PC-9 (cell line): ENCODE results near the gene SRP9. TPM values are rescaled to one million over a fixed set of nuclear protein-coding genes. Genes with fewer than 3 reads are reported as not detected.
"Not testable (repeated sequence)": the region's sequence is repeated elsewhere in the genome, so short reads cannot be mapped to it uniquely, and the experiment has no call there.

Experiments used
- BruUV-seq: library from RNA; stranded (reverse); fragments of 400-500 nt; replicated peaks from 2 replicates; lab custom pipeline; 2021; lab: Mats Ljungman, UMichigan
- CTCF ChIA-PET: fragments of 300-600 bp; sonication (Branson Sonifier 250); formaldehyde crosslinking; loops from one replicate; lab custom pipeline; 2022; ENCODE audit warnings: antibody characterized with exemption; lab: Charles Lee
- POLR2A ChIA-PET: fragments of 300-600 bp; sonication (Branson Sonifier 250); formaldehyde crosslinking; loops from one replicate; lab custom pipeline; 2022; ENCODE audit warnings: antibody characterized with exemption; ENCODE audit not compliant: unreplicated experiment; lab: Charles Lee
- DNase-seq, 2 experiments: peaks; one replicate each; pipeline versions ENCODE4 v3.0.0 to v3.0.0-alpha.2; 2015 to 2022; ENCODE audit warnings: mixed read lengths in 1 of 2
- H2AFZ ChIP-seq: fragments of 200-600 bp; sonication (generic); 2 replicates; pipeline ENCODE4 v1.8.1; 2017; ENCODE audit warnings: antibody characterized with exemption
- H3F3A ChIP-seq: fragments of 200-600 bp; sonication (generic); 2 replicates; pipeline ENCODE4 v1.8.1; 2017; ENCODE audit warnings: antibody characterized with exemption, mild to moderate bottlenecking, low read depth; ENCODE audit not compliant: insufficient read depth
- H3K27ac ChIP-seq: fragments of 200-600 bp; sonication (generic); 2 replicates; pipeline ENCODE4 v1.6.1; 2016; ENCODE audit warnings: mixed run types
- H3K27me3 ChIP-seq: fragments of 200-600 bp; sonication (generic); 2 replicates; pipeline ENCODE4 v1.6.1; 2016; ENCODE audit warnings: low read depth, mixed run types; ENCODE audit not compliant: insufficient read depth
- H3K36me3 ChIP-seq: fragments of 200-600 bp; sonication (generic); 2 replicates; pipeline ENCODE4 v1.6.1; 2016; ENCODE audit warnings: low read depth, mixed run types
- H3K4me1 ChIP-seq: fragments of 200-600 bp; sonication (generic); replicated peaks from 2 replicates; pipeline ENCODE4 v1.6.1; 2016; ENCODE audit warnings: mixed run types; ENCODE audit not compliant: insufficient read depth
- H3K4me2 ChIP-seq: fragments of 200-600 bp; sonication (generic); 2 replicates; pipeline ENCODE4 v1.6.1; 2017; ENCODE audit warnings: mixed run types
- H3K4me3 ChIP-seq: fragments of 200-600 bp; sonication (generic); 2 replicates; pipeline ENCODE4 v1.6.1; 2016; ENCODE audit warnings: mixed run types
- H3K79me2 ChIP-seq: fragments of 200-600 bp; sonication (generic); 2 replicates; pipeline ENCODE4 v1.6.1; 2017; ENCODE audit warnings: low read depth, mixed run types
- H3K9me2 ChIP-seq: fragments of 200-600 bp; sonication (generic); 2 replicates; pipeline ENCODE4 v1.8.1; 2017; ENCODE audit warnings: mild to moderate bottlenecking; ENCODE audit not compliant: insufficient read depth
- H3K9me3 ChIP-seq: fragments of 200-600 bp; sonication (generic); 2 replicates; pipeline ENCODE4 v1.8.1; 2016; ENCODE audit warnings: low read depth; ENCODE audit not compliant: insufficient read depth
- H4K20me1 ChIP-seq: fragments of 200-600 bp; sonication (generic); 2 replicates; pipeline ENCODE4 v1.8.1; 2017; ENCODE audit not compliant: insufficient read depth
- EZH2 ChIP-seq: fragments of 200-600 bp; sonication (generic); IDR thresholded peaks from 2 replicates; pipeline ENCODE4 v1.8.0; 2017; ENCODE audit warnings: antibody characterized with exemption, low read depth
- intact Hi-C: fragments of 100-400 bp; cut with micrococcal nuclease; formaldehyde crosslinking; loops from one replicate; pipeline ENCODE4 v1.10.0; 2022; ENCODE audit not compliant: unreplicated experiment
- total RNA-seq: library from RNA; stranded (reverse); gene quantifications from 2 replicates; pipeline ENCODE4 v1.2.3, GENCODE V29; 2021
- TF ChIP-seq, protein P1 (sequence below): fragments of 200-600 bp; sonication (generic); conservative IDR thresholded peaks from 2 replicates; pipeline ENCODE4 v1.6.1; 2017; ENCODE audit warnings: mixed run types, antibody characterized with exemption, mild to moderate bottlenecking, moderate library complexity

The SRP9 gene
- total RNA-seq, 1 experiment from 2014 or later: 406 TPM

DNA sequence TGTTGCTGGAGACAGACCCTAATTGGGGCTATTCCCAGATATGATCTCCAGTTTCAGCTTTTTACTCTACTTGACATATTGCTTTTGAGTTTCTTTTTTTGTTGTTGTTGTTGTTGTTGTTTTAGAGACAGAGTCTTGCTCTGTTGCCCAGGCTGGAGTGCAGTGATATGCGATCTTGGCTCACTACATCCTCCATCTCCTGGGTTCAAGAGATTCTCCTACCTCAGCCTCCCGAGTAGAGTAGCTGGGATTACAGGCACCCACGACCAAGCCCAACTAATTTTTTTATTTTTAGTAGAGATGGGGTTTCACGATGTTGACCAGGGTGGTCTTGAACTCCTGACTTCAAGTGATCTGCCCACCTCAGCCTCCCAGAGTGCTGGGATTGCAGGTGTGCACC lies 1.3 kb upstream of the SRP9 start:
- ChIA-PET CTCF (no interaction called here), POLR2A (no interaction called here)
- TF ChIP-seq, protein P1, sequence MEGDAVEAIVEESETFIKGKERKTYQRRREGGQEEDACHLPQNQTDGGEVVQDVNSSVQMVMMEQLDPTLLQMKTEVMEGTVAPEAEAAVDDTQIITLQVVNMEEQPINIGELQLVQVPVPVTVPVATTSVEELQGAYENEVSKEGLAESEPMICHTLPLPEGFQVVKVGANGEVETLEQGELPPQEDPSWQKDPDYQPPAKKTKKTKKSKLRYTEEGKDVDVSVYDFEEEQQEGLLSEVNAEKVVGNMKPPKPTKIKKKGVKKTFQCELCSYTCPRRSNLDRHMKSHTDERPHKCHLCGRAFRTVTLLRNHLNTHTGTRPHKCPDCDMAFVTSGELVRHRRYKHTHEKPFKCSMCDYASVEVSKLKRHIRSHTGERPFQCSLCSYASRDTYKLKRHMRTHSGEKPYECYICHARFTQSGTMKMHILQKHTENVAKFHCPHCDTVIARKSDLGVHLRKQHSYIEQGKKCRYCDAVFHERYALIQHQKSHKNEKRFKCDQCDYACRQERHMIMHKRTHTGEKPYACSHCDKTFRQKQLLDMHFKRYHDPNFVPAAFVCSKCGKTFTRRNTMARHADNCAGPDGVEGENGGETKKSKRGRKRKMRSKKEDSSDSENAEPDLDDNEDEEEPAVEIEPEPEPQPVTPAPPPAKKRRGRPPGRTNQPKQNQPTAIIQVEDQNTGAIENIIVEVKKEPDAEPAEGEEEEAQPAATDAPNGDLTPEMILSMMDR: no peak
- no peak for TF ChIP-seq EZH2
- Histone ChIP-seq H3K4me1 (peaks cover 43% of the 10 kb centered on the region), H3K36me3 (peaks cover 14% of the 10 kb centered on the region; the same call in 1 of the 2 replicates), H3K27ac (no peak overlapping the region), H3K9me3 (no peaks in the 10 kb centered on the region), H3K27me3 (no peaks in the 10 kb centered on the region), H3F3A (peaks cover 17% of the 10 kb centered on the region), H3K79me2 (peaks cover 35% of the 10 kb centered on the region), H3K4me3 (no peak overlapping the region), H4K20me1 (peaks cover 13% of the 10 kb centered on the region), H2AFZ (no peak overlapping the region), H3K4me2 (no peak overlapping the region), H3K9me2 (no peaks in the 10 kb centered on the region)
- no TSS peak for BruUV-seq
- intact Hi-C loops: loop anchor here (2.0 to 5.0 kb wide), 2 partner anchors 37 to 146 kb away; partner anchors contain the start of gene PYCR2
- no peak for DNase-seq

DNA sequence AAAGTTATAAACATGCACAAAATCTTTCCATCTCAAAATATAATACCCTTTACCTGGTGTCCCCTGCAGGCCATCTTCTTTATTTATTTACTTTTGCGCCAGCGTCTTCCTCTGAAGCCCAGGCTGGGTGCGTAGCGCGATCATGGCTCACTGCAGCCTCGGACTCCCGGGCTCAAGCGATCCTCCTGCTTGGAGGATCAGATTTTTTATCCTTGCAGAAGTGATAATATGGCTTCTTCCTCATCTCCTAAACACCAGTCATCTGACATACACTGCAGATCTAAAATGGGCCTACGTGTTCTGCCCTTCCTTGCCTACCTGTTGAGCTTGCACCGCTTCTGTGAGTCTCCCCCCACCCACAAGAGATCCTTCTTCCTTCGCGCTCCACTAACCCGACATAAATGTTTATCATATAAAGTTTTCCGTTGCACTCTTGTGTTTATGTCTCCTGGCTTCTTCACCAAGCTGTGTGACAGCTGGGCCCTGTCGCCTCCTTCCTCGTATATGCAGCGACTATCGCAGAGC lies 506 bp upstream of the SRP9 start:
- Histone ChIP-seq H3K79me2 (peaks cover 43% of the 10 kb centered on the region), H3K36me3 (peaks cover 14% of the 10 kb centered on the region; the same call in 1 of the 2 replicates), H3K4me1 (peaks cover 37% of the 10 kb centered on the region), H3K27ac (no peak overlapping the region), H3K27me3 (no peaks in the 10 kb centered on the region), H2AFZ (peak overlapping the region; percentile 82), H3K4me2 (peak overlapping the region; percentile 81), H3K9me3 (no peaks in the 10 kb centered on the region), H3K9me2 (no peaks in the 10 kb centered on the region), H3K4me3 (peak overlapping the region; percentile 80; the same call in 1 of the 2 replicates), H3F3A (peaks cover 9% of the 10 kb centered on the region), H4K20me1 (peaks cover 13% of the 10 kb centered on the region)
- no TSS peak for BruUV-seq
- CTCF ChIA-PET: interaction anchor here (0.5 to 1.3 kb wide), 8 partner anchors 8 to 311 kb away, joined by 3 to 10 read pairs (median 4); no protein-coding TSS in a partner anchor
- no peak for DNase-seq
- no peak for TF ChIP-seq EZH2
- TF ChIP-seq, protein P1: no peak
- intact Hi-C loops: loop anchor here (1.0 to 5.0 kb wide), 6 partner anchors 36 to 269 kb away; partner anchors contain the start of genes PYCR2 and TMEM63A
- POLR2A ChIA-PET: interaction anchor here (0.5 to 1.1 kb wide), 9 partner anchors 10 to 359 kb away, joined by 3 to 17 read pairs (median 4); no protein-coding TSS in a partner anchor

DNA sequence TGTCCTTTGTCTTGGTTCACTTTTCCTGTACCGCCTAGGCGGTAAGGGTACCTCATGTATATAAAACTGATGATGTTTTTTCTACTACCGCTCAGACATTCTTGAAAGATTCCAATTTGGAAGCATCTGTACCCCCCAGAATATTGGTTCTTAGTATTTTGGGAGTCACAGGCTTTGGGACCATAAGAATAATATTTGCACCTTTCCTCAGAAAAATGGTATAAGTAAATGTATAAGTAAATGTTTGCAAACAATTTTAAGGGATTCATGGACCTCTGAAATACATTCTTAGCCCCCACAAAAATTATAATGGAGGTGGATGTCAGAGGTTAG lies 677 bp downstream of the SRP9 start:
- no peak for DNase-seq
- H3K36me3 ChIP-seq: peaks cover 18% of the 10 kb centered on the region
- peaks cover 27% of the 10 kb centered on the region for H3K4me1 ChIP-seq
- H3K79me2 ChIP-seq: peaks cover 55% of the 10 kb centered on the region
- H2AFZ ChIP-seq: peak overlapping the region; percentile 86; the same call in 1 of the 2 replicates
- peak overlapping the region; percentile 93 for H3K4me2 ChIP-seq
- no TSS peak for BruUV-seq
- H3K4me3 ChIP-seq: peak overlapping the region; percentile 80
- H3F3A ChIP-seq: peaks cover under 1% of the 10 kb centered on the region
- intact Hi-C loops: loop anchor here (5.0 kb wide), 1 partner anchor 144 kb away; the partner anchor contains the start of gene PYCR2
- no peak for TF ChIP-seq EZH2
- TF ChIP-seq, protein P1: no peak
- ChIA-PET POLR2A (interaction anchor here (0.5 to 0.7 kb wide), 9 partner anchors 10 to 1905 kb away, joined by 3 to 18 read pairs (median 5); partner anchors contain the start of gene H3-3A), CTCF (interaction anchor here (1.0 to 1.3 kb wide), 3 partner anchors 9 to 299 kb away, joined by 3 to 5 read pairs (median 3); no protein-coding TSS in a partner anchor)
- peak overlapping the region; percentile 84 for H3K27ac ChIP-seq
- H3K9me3 ChIP-seq: no peaks in the 10 kb centered on the region
- no peaks in the 10 kb centered on the region for H3K9me2 ChIP-seq
- H3K27me3 ChIP-seq: no peaks in the 10 kb centered on the region
- H4K20me1 ChIP-seq: peaks cover 21% of the 10 kb centered on the region

GRCh38 chr1:225779165-225779564 lies 1.5 kb downstream of the SRP9 start:
- not testable (repeated sequence) for H3K9me2 ChIP-seq, H3K9me3 ChIP-seq, BruUV-seq, H3F3A ChIP-seq, H2AFZ ChIP-seq, DNase-seq, H3K27ac ChIP-seq, H3K27me3 ChIP-seq
- ChIA-PET CTCF (interaction anchor here (0.6 to 0.7 kb wide), 3 partner anchors 19 to 257 kb away, joined by 3 to 5 read pairs (median 3); no protein-coding TSS in a partner anchor), POLR2A (interaction anchor here (0.7 to 1.0 kb wide), 2 partner anchors 34 to 271 kb away, joined by 3 to 5 read pairs; no protein-coding TSS in a partner anchor)
- H3K4me3 ChIP-seq: peak overlapping the region; percentile 80
- H3K79me2 ChIP-seq: peaks cover 62% of the 10 kb centered on the region
- H3K36me3 ChIP-seq: peaks cover 24% of the 10 kb centered on the region
- peaks cover 21% of the 10 kb centered on the region for H4K20me1 ChIP-seq
- H3K4me1 ChIP-seq: peaks cover 25% of the 10 kb centered on the region
- intact Hi-C loops: loop anchor here (5.0 kb wide), 1 partner anchor 143 kb away; the partner anchor contains the start of gene PYCR2
- peak overlapping the region; percentile 93 for H3K4me2 ChIP-seq
